Measurements from ENCODE around the gene SPEM3. TPM values are rescaled to one million over a fixed set of nuclear protein-coding genes. Genes with fewer than 3 reads are reported as not detected.
A peak's percentile ranks its signal among the peaks of the same experiment; 100 is the strongest.

The SPEM3 gene
- total RNA-seq, 3 donors from 2014 or later (not counting 1 experiment from before 2014, with no cell fraction given) = not detected

DNA sequence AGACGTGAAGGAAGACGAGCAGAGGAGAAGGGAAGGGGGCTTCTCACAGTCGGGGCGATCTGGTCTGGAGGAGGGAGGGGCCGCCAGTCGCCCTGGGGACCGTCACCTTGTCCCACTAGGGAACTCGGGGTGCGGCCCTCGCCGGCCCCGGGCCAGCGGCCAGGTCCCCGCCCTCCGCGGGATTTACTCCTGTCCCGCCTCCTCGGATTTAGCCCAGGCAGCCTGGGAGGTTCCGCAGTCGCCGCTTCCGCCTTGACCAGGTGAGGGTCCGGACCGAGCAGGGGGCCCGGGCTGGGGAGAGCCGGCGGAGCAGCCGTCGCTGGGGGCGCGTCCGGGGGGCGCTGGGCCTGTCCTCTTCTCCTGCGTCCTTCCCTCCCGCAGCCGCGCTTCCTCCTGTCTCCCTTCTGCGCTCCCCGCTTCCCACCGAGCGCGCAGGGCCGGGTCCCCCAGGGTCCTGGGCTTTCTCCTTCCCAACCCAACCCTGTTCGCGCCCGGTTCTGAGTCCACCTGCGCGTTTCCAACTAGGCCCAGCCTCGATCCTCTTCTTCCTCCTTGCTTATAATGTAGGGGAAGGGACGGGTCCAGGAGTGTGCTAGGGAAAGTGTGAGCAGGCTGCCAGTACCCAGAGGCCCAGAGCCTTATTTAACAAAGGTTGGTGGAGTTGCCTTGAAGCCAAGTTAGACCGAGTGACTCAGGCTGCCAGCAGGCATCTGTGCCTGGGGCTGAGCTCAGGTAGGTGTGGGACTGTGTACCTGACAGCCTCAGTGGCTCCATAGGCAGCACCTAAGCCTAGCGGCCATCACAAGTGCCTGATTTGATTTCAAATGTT is 47.6 kb upstream of the SPEM3 start, which contains the start of gene TNK1:
TSS of gene TNK1 (plus strand) at position 235 of the 829 bp plus-strand sequence. CDS start 1,838 bp downstream, outside the sequence.
- peaks cover 22% of the 10 kb centered on the region for H3K4me1 ChIP-seq (ENCODE audit: control insufficient read depth, insufficient read depth, low read length)
- intact Hi-C loops (cut with micrococcal nuclease) = no loop called here

GRCh38 chr17:7382901-7383300 is 45.8 kb upstream of the SPEM3 start:
- Mint-ChIP-seq H3K9me3 (no peaks in the 10 kb centered on the region), H3K36me3 (peaks cover 10% of the 10 kb centered on the region), H3K4me1 (peaks cover 0 to 11% of the 10 kb centered on the region in 2 donors), H3K4me3 (peak overlapping the region; percentile 55), H3K27me3 (ENCODE audit: low read depth in 2 of 2) (peaks cover 30 to 38% of the 10 kb centered on the region in 2 donors), H3K27ac (no peak overlapping the region)
- Histone ChIP-seq H3K27ac (ENCODE audit: low read length) (no peak overlapping the region), H3K36me3 (ENCODE audit: control insufficient read depth, insufficient read depth, low read length) (no peaks in the 10 kb centered on the region), H3K4me1 (ENCODE audit: control insufficient read depth, insufficient read depth, low read length) (peaks cover 22% of the 10 kb centered on the region), H3K27me3 (ENCODE audit: control insufficient read depth, insufficient read depth, low read length) (peaks cover 27% of the 10 kb centered on the region), H3K4me3 (ENCODE audit: low read length) (no peak overlapping the region), H3K9me3 (ENCODE audit: control insufficient read depth, insufficient read depth, low read length) (no peaks in the 10 kb centered on the region)
- intact Hi-C loops (cut with micrococcal nuclease) = no loop called here
- ATAC-seq (no peak), DNase-seq (no peak)
- 99% methylated on average over 10 of the region's 10 CpGs for WGBS (ENCODE audit: insufficient coverage)
- no peak for TF ChIP-seq CTCF (IDR thresholded peaks at IDR 0.05)

More for the DNA sequence above, 47.6 kb upstream of the SPEM3 start, which contains the start of gene TNK1:
- ATAC-seq (no peak), DNase-seq (no peak)
- no peaks in the 10 kb centered on the region for H3K36me3 ChIP-seq (ENCODE audit: control insufficient read depth, insufficient read depth, low read length)
- H3K4me3 ChIP-seq (ENCODE audit: low read length) = no peak within 1 kb of the TSS
- Mint-ChIP-seq H3K9me3 (no peaks in the 10 kb centered on the region), H3K36me3 (peaks cover 10% of the 10 kb centered on the region), H3K4me3 (no peak within 1 kb of the TSS), H3K27ac (no peak within 1 kb of the TSS), H3K27me3 (ENCODE audit: low read depth in 2 of 2) (peaks cover 30 to 48% of the 10 kb centered on the region in 2 donors), H3K4me1 (peaks cover 0 to 11% of the 10 kb centered on the region in 2 donors)
- no peak within 1 kb of the TSS for H3K27ac ChIP-seq (ENCODE audit: low read length)
- H3K27me3 ChIP-seq (ENCODE audit: control insufficient read depth, insufficient read depth, low read length) = peaks cover 27% of the 10 kb centered on the region
- TF ChIP-seq CTCF (IDR thresholded peaks at IDR 0.05) = no peak
- H3K9me3 ChIP-seq (ENCODE audit: control insufficient read depth, insufficient read depth, low read length) = no peaks in the 10 kb centered on the region
- 10% methylated on average over 51 of the region's 52 CpGs for WGBS (ENCODE audit: insufficient coverage)

- WGBS (ENCODE audit: insufficient coverage) = 93% methylated on average over 11 of the region's 11 CpGs
- intact Hi-C loops (cut with micrococcal nuclease) = no loop called here
- no peak overlapping the region for H3K27ac Mint-ChIP-seq
- Histone ChIP-seq H3K4me1 (ENCODE audit: control insufficient read depth, insufficient read depth, low read length) (peaks cover 22% of the 10 kb centered on the region), H3K36me3 (ENCODE audit: control insufficient read depth, insufficient read depth, low read length) (peaks cover 4% of the 10 kb centered on the region), H3K9me3 (ENCODE audit: control insufficient read depth, insufficient read depth, low read length) (no peaks in the 10 kb centered on the region), H3K27me3 (ENCODE audit: control insufficient read depth, insufficient read depth, low read length) (peaks cover 27% of the 10 kb centered on the region), H3K27ac (ENCODE audit: low read length) (no peak overlapping the region), H3K4me3 (ENCODE audit: low read length) (no peak overlapping the region)
- H3K36me3 Mint-ChIP-seq = peaks cover 10% of the 10 kb centered on the region
- TF ChIP-seq CTCF (IDR thresholded peaks at IDR 0.05) = no peak
- H3K27me3 Mint-ChIP-seq (ENCODE audit: low read depth in 2 of 2) = peaks cover 30 to 35% of the 10 kb centered on the region in 2 donors
- no peaks in the 10 kb centered on the region for H3K9me3 Mint-ChIP-seq
- peak overlapping the region; percentile 45 for H3K4me3 Mint-ChIP-seq
- H3K4me1 Mint-ChIP-seq = peaks cover 0 to 11% of the 10 kb centered on the region in 2 donors
- ATAC-seq (no peak), DNase-seq (no peak)
Observed at GRCh38 chr17:7383371-7383741, 45.3 kb upstream of the SPEM3 start.

All from natural killer cell (primary cell).